Muscle layer of colon (tissue), 2 donors: Measurements from ENCODE around the gene SRD5A3.

Experiments used
- H3K27ac ChIP-seq: one replicate; pipeline ENCODE4 v1.7.0; 2013; ENCODE audit warnings: low read depth, mild to moderate bottlenecking, low read length, moderate library complexity
- H3K27me3 ChIP-seq, 2 donors: one replicate each; pipeline ENCODE4 v1.7.0; 2013; ENCODE audit warnings: low read length in 2 of 2, mild to moderate bottlenecking in 2 of 2; ENCODE audit not compliant: insufficient read depth in 2 of 2, control insufficient read depth in 1 of 2
- H3K36me3 ChIP-seq: one replicate; pipeline ENCODE4 v1.7.0; 2013; ENCODE audit warnings: mild to moderate bottlenecking, low read length; ENCODE audit not compliant: insufficient read depth
- H3K4me1 ChIP-seq: one replicate; pipeline ENCODE4 v1.7.0; 2013; ENCODE audit warnings: mild to moderate bottlenecking, low read length; ENCODE audit not compliant: insufficient read depth
- H3K4me3 ChIP-seq, 2 donors: one replicate each; pipeline ENCODE4 v1.7.0; 2013; ENCODE audit warnings: low read length in 2 of 2, low read depth in 1 of 2, mild to moderate bottlenecking in 1 of 2, moderate library complexity in 1 of 2
- H3K9ac ChIP-seq: one replicate; pipeline ENCODE4 v1.7.0; 2013; ENCODE audit warnings: low read length
- H3K9me3 ChIP-seq: one replicate; pipeline ENCODE4 v1.7.0; 2013; ENCODE audit warnings: mild to moderate bottlenecking, low read length
- donor health status: abdominal sarcoma.
- donor health status: Adenocarcinoma of cecum.

SRD5A3 gene

GRCh38 chr4:55416176-55416575 lies 70.1 kb downstream of the SRD5A3 start:
- H3K27me3 ChIP-seq: no peaks in the 10 kb centered on the region
- H3K9ac ChIP-seq: no peak overlapping the region
- no peak overlapping the region for H3K27ac ChIP-seq
- peaks cover 35% of the 10 kb centered on the region for H3K36me3 ChIP-seq
- no peaks in the 10 kb centered on the region for H3K9me3 ChIP-seq
- H3K4me1 ChIP-seq: no peaks in the 10 kb centered on the region
- no peak overlapping the region for H3K4me3 ChIP-seq
